HG03280 (cell line): Measurements from ENCODE around the gene SEC61A2.
"Not testable (repeated sequence)": the region's sequence is repeated elsewhere in the genome, so short reads cannot be mapped to it uniquely, and the experiment has no call there.

Experiments used
- ATAC-seq: cut with Tn5 transposase; IDR thresholded peaks from one replicate; pipeline ENCODE4 v1.9.1; 2021; ENCODE audit warnings: mild to moderate bottlenecking, moderate library complexity; ENCODE audit not compliant: unreplicated experiment

The SEC61A2 gene

GRCh38 chr10:12158111-12158510 lies 28.6 kb downstream of the SEC61A2 start:
- no peak for ATAC-seq

GRCh38 chr10:12160664-12161063 lies 31.2 kb downstream of the SEC61A2 start:
- ATAC-seq = no peak

GRCh38 chr10:12162927-12163326 lies 33.5 kb downstream of the SEC61A2 start:
- ATAC-seq = no peak

- ATAC-seq = no peak
These were observed 34.6 kb downstream of the SEC61A2 start for GRCh38 chr10:12164085-12164484.

GRCh38 chr10:12165036-12165435 lies 35.6 kb downstream of the SEC61A2 start:
- ATAC-seq = no peak

- ATAC-seq = no peak
These were observed 36.7 kb downstream of the SEC61A2 start for GRCh38 chr10:12165999-12166775.

- not testable (repeated sequence) for ATAC-seq
These were observed 42.0 kb downstream of the SEC61A2 start for GRCh38 chr10:12171512-12171911.

- ATAC-seq = no peak
These were observed 48.2 kb downstream of the SEC61A2 start for GRCh38 chr10:12177642-12178041.

GRCh38 chr10:12179606-12180170 lies 50.2 kb downstream of the SEC61A2 start:
- no peak for ATAC-seq

- ATAC-seq = no peak
These were observed 50.9 kb downstream of the SEC61A2 start for GRCh38 chr10:12180221-12180974.

- ATAC-seq = peak; percentile 91
These were observed 51.7 kb downstream of the SEC61A2 start for GRCh38 chr10:12181065-12181775.

- ATAC-seq = no peak
These were observed 54.7 kb downstream of the SEC61A2 start for GRCh38 chr10:12184165-12184564.

- no peak for ATAC-seq
These were observed 56.8 kb downstream of the SEC61A2 start for GRCh38 chr10:12186323-12186722.

GRCh38 chr10:12187321-12187905 lies 57.9 kb downstream of the SEC61A2 start:
- no peak for ATAC-seq

- no peak for ATAC-seq
These were observed 59.2 kb downstream of the SEC61A2 start for GRCh38 chr10:12188656-12189055.

GRCh38 chr10:12189426-12189825 lies 59.9 kb downstream of the SEC61A2 start:
- no peak for ATAC-seq

GRCh38 chr10:12191715-12192114 lies 62.2 kb downstream of the SEC61A2 start:
- no peak for ATAC-seq

- ATAC-seq = no peak
These were observed 63.7 kb downstream of the SEC61A2 start for GRCh38 chr10:12193193-12193592.

GRCh38 chr10:12194752-12195271 lies 65.3 kb downstream of the SEC61A2 start:
- ATAC-seq = no peak

- ATAC-seq = peak; percentile 13
These were observed 65.8 kb downstream of the SEC61A2 start for GRCh38 chr10:12195281-12195602.
